GM12892 (cell line): ENCODE data around the gene DOCK1.

ENCODE experiments used
- POLR2A ChIP-seq: IDR thresholded peaks from 2 replicates; pipeline ENCODE4 v1.6.1; 2011; ENCODE audit warnings: low read depth, low read length, control low read depth
- POLR2AphosphoS5 ChIP-seq: IDR thresholded peaks from 2 replicates; pipeline ENCODE4 v1.6.1; 2011; ENCODE audit warnings: low read depth, low read length, control low read depth
- TAF1 ChIP-seq: IDR thresholded peaks from 2 replicates; pipeline ENCODE4 v1.6.1; 2011; ENCODE audit warnings: low read depth, mild to moderate bottlenecking, control low read depth, low read length, borderline replicate concordance

DNA sequence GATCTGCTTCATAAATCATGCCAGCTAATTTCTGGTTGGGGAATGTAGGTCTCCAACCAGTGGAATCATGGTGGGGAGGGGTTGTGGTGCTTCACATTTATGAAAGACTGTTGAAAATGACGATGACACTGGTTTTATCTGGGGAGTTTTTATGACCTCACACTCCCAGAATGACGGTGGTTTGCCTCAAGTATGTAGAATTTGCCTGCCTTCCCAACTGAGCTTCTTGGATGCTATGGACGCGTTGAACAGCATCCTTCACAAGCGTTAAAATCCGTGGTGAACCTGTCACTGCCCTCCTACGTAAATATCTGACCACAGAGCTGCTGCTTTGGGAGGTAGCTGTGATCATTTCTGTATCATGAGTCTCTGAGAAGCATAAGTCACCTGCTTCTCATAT lies 287.9 kb downstream of the DOCK1 start:
- TF ChIP-seq POLR2A (no peak), POLR2AphosphoS5 (no peak), TAF1 (no peak)
